WI38 (cell line): Measurements from ENCODE around the gene KIF26B.

ENCODE experiments used
- H3K4me3 ChIP-seq: 2 replicates; pipeline ENCODE4 v1.5.1; 2011; ENCODE audit warnings: low read depth, mild to moderate bottlenecking, control low read depth, low read length
- TF ChIP-seq, protein P1 (sequence below): IDR thresholded peaks from 2 replicates; pipeline ENCODE4 v1.5.1; 2012; ENCODE audit warnings: low read depth, mild to moderate bottlenecking, control low read depth, low read length

Gene KIF26B

DNA sequence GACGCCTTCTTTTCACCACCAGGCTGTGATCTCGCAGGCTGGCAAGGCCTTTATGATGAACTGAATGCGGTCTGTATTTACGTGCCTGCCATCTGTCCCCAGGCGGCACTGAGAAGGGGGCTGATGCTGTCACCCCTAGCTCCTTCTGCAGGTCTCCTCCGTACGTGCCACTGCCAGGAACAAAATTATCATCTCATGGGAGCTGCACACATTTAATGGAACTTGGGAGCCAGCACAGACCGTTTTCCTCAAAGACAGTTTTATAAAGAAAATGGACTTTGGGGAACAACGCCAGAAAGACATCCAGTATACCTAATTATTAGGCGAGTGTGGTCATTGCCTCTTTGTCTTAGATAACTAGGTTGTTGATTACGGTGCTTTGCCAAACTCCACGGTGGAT is 434.5 kb downstream of the KIF26B start:
- no peak overlapping the region for H3K4me3 ChIP-seq

DNA sequence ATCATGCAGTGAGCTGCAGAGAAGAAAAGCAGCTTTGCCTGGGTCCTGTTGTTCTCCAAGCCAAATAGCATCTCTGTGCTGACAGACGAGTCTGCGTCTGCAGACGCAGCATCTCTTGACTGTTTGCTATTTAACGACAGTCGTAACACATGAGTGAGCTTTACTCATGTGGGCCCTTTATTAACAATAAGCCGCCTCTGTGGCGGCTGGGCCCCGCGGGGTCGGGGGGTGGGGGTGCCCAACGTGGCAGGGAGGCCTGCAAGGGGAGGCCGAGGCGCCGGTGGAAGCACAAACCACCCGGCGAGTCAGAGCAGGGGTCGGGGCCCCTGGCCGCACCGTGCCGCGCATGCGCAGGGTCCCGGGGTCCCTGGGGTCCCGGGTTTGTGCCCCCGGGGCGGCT is 435.1 kb downstream of the KIF26B start:
- H3K4me3 ChIP-seq, result no peak overlapping the region
- TF ChIP-seq, protein P1, sequence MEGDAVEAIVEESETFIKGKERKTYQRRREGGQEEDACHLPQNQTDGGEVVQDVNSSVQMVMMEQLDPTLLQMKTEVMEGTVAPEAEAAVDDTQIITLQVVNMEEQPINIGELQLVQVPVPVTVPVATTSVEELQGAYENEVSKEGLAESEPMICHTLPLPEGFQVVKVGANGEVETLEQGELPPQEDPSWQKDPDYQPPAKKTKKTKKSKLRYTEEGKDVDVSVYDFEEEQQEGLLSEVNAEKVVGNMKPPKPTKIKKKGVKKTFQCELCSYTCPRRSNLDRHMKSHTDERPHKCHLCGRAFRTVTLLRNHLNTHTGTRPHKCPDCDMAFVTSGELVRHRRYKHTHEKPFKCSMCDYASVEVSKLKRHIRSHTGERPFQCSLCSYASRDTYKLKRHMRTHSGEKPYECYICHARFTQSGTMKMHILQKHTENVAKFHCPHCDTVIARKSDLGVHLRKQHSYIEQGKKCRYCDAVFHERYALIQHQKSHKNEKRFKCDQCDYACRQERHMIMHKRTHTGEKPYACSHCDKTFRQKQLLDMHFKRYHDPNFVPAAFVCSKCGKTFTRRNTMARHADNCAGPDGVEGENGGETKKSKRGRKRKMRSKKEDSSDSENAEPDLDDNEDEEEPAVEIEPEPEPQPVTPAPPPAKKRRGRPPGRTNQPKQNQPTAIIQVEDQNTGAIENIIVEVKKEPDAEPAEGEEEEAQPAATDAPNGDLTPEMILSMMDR, result no peak

More for the DNA sequence above, 434.5 kb downstream of the KIF26B start:
- TF ChIP-seq, protein P1, result no peak

DNA sequence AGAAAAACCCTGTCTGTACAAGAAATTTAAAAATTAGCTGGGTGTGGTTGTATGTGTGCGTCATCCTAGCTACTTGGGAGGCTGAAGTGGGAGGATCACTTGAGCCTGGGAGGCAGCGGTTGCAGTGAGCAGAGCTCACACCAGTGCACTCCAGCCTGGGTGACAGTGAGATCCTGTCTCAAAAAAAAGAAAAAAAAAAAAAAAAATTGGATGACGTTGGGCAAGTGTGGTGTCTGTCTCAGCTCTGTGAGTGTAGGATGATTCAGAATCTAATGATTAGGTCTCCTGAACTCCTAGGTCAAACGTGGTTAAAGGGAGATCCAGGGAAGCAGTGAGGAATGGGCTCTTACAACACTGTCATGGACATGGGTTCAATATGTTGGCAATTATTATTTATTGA is 435.9 kb downstream of the KIF26B start:
- H3K4me3 ChIP-seq, result no peak overlapping the region
- TF ChIP-seq, protein P1, result no peak

DNA sequence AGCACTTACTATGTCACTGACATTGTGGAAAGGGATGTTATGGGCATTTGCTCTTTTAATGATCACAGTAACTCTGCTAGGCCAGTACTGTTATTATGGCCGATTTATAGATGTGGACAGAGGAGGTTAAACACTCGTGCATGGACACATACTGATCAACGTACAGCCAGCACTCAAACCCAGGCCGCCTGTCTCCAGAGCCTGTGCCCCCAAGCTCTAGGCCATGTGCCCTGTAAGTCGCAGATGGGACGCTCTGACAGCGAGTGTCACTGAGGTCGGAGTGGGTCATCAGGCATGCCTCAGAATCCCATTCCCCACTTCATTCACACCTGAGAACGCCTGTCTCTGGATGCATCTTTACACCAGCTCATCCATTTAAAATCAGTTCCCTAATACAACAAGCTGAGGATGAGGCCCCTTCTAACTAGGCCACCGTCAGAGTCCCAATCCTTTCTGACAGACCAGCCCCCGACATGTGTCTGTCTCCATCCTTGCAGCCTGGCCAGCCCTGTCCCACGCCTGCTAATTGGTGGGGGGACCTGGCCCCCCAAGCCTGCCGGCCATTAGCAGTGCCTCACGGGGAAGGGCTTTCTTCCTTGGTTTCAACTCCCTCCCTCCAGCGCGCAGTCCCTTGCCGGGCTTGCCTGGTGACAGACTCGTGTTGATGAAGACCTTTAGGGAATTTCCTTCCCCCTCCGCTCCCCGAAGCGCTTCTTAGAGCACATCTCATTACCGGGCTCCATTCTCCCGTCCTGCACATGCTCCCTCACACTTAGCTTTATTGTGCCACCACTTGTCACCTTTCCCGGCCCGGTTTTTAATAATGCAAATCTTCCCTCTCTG is 436.8 kb downstream of the KIF26B start:
- TF ChIP-seq, protein P1, result no peak
- H3K4me3 ChIP-seq, result no peak overlapping the region

DNA sequence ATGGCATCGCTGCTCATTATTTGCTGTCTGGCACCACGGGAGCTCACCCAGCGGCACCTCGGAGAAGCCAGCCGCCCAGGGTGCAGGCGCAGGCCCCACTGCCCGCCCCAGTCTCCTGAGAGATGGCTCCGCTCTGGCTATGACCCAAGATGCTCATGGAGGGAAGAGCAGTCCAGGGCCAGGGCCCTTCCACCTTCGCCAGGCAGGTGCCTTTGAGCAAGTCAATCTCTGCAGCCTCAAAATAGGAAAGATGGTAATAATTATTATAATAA is 437.3 kb downstream of the KIF26B start:
- TF ChIP-seq, protein P1, result no peak
- H3K4me3 ChIP-seq, result no peak overlapping the region

DNA sequence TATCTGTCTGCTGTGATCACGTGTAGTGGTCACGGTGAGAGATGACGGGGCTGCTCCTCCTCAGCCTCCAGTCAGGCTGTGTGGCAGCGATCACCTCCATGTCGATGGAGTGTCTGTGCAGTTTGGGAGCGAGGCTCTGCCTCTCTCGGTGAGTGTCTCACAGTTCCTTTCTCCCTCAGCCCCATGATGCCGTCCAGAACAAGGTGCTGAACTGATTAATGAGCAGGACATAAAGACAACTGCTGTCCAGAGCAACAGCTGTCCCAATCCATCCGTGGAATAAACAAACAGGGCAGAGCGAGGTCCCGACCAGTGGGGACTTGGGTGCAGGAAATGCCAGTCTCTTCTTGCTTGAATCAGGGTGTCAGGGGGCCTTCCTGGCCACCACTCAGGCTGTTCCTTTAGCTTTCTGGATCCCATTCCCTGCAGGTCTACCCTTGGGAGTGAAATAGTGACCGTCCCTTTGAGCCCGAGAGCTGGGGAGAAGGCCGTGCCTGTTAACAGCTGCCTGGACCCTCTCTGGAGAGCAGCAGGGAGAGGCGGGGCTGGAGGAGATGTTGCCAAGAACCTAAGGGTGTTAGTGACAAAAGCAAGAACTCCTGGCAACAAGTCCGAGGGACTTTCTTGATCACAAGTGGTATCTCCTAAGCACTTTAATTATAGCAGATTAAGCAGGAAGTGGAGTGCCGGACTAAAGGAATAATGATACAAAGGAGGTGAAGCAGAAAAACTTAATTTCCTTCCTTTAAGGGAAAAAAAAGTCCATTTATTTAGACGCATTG is 443.9 kb downstream of the KIF26B start:
- no peak overlapping the region for H3K4me3 ChIP-seq
- TF ChIP-seq, protein P1, result no peak

DNA sequence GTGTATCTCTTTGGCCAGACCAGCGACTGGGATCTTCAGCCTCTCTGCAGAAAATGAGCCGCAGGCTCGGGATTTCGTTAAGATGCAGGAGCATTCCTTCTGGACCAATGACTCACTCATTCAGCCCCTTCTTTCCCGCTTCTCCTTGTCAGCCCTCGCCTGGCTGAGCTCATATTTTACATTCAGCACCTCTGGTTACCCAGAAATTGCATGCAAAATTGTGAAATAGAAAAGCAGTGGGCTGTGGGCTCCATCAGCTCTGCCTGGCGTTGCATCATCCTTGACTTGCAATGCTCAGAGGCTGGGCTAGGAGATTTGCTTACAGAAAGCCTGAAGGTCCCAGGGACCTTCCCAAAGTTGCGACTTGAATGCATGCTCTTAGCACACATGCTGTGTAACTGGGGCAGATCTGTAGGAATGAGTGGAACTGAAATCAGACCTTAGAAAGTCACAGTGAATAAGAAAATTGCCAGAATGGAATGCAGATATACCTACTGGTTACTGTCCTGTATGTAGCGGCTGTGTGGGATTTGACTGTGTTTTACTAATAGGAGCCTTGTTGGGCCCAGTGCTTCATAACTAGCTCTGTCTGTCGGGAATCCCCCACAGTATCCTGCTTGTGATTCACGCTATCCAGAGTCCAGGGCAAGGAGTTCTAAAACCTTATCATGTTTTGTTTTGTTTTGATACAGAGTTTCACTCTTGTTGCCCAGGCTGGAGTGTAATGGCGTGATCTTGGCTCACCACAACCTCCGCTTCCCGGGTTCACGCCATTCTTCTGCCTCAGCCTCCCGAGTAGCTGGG is 444.8 kb downstream of the KIF26B start:
- H3K4me3 ChIP-seq, result no peak overlapping the region
- TF ChIP-seq, protein P1, result no peak
